Measurements from ENCODE around the gene NDUFAF4.
A peak's percentile ranks its signal among the peaks of the same experiment; 100 is the strongest.

NDUFAF4 gene

GRCh38 chr6:96897396-96898240, at the start of gene NDUFAF4:
Gene NDUFAF4, minus strand, starts transcription at chr6:96897891. Its CDS starts 90 bp downstream, at chr6:96897801.
- DNase-seq, result peak; percentile 94

DNA sequence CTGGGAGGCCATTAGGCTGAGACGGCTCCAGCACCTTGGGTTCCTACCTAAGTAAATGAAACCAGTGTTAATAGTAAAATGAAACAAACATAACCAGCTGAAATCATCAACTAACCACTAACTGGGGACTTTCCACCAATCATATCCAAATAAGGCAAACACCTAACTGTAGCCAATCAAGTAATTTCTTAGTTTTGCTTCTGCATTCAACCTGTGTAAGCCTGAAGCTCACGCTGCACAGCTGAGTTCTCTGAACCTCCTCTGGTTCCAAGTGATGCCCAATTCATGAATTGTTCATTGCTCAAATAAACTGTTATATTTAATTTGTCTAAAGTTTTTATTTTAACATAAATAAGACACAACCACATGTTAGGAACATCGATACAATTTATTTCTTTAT, 49.4 kb upstream of the NDUFAF4 start:
- peak; percentile 21 for DNase-seq

DNA sequence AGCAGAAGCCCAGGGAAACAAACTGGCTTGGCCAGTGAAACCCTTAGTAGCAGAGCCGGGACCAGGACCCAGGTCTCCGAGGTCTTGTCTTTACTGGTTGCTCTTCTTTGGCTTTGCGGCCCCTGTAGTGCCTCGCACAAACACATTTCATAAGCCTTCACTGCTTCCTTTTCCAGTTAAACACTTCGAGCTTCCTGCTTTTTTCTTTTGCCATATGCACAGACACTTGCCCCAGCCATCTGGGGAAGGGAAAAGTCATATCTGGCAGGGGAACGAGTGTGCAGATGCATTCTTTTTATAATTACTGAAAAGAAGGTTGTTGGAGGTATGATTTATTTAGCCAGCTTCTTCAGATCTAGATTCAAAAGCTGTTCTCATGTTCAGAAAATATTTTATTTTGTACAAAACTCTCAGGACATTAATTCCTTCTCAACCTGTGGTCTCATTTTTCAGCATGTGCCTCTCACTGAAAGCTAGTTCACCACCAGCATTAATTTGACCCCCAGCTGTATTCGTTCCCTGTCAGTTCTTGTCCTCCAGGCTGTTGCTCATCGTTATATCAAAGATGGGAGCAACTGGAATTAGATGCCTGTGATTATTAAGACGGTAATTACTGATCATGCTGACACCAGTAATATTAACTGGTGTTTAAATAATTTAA, 46.0 kb upstream of the NDUFAF4 start:
- no peak for DNase-seq

- DNase-seq, result no peak
Measured at GRCh38 chr6:96942676-96943075, 45.0 kb upstream of the NDUFAF4 start.

- no peak for DNase-seq
Measured at GRCh38 chr6:96940322-96940721, 42.6 kb upstream of the NDUFAF4 start.

- no peak for DNase-seq
Measured at GRCh38 chr6:96939007-96939805, 41.5 kb upstream of the NDUFAF4 start.

DNA sequence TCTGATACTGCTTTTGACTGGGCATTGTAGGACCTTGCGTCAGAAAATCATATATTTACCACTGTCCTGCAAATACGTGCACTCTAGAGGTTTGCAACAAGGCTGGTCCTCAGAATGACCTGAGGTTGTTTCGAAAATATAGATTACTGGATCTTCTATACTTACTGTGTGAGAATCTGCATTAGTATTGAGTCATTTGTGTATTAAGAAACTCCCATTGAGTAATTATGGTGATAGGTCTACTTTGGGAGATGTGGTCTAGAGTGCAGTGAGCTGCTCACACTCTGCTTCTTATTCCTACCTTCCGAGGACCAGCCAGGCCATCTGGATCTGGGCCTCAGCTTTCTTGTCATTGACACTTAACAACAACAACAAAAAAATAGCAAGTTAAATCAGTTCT, 36.4 kb upstream of the NDUFAF4 start:
- DNase-seq, result no peak

DNA sequence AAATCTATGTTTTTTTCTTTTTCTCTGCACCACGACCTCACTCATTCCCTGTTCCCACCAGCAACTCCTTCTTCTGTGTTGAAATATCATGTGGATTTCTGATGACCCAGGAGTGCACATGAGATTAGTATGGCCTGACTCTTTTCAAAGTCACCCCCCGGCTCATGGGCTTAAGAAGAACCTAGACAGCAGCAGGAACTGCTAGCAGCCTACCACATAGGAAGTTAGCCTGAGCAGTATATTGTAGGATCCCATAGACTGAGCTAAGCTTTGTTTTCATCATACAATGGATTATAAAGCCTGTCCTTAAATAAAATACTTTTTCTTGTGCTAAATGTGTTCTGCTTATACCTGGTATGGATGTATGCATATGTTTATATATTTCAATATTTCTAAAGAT, 33.5 kb upstream of the NDUFAF4 start:
- no peak for DNase-seq

DNA sequence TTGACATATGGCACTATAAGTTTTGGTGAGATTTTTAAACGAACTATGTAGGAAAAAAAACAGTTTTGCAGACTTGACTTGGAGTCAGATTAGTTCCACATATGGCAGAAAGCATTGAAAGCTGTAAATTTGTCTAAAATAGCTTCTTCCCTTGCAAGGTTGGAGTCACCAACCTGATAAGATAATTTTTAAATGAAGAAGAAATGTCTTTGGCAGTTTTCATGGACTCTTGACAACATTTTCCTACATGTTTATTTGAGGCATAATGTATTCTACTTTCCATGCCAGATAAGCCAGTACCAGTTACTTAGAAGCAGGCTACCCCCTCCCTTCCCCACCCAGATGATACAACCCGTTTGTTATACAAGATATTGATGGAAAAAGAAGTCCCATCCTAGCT, 32.0 kb upstream of the NDUFAF4 start:
- no peak for DNase-seq

GRCh38 chr6:96927660-96928059, 30.0 kb upstream of the NDUFAF4 start:
- no peak for DNase-seq

GRCh38 chr6:96926425-96926824, 28.7 kb upstream of the NDUFAF4 start:
- DNase-seq, result no peak

DNA sequence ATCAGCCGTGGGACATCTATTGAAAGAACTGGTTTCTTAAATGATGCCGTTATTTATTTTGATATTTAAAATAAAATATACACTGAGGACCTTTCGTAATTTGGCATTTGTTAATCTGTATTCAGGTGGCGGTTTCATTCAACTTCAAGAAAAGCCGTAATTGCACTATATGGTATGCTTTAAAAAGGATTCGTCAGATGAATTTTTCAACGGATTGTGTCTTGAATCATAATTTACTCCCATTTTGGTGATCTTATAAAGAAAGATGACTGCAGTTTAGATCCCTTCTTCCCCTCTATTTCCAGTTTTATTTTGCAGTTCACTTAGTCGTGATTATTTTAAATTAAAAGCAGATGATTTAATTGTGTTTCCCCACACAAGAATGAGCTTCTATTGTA, 27.6 kb upstream of the NDUFAF4 start:
- DNase-seq, result no peak

- peak; percentile 68 for DNase-seq
Measured at GRCh38 chr6:96923871-96924493, 26.3 kb upstream of the NDUFAF4 start.

GRCh38 chr6:96923400-96923799, 25.7 kb upstream of the NDUFAF4 start:
- no peak for DNase-seq

- DNase-seq, result no peak
Measured at GRCh38 chr6:96917098-96917497, 19.4 kb upstream of the NDUFAF4 start.

DNA sequence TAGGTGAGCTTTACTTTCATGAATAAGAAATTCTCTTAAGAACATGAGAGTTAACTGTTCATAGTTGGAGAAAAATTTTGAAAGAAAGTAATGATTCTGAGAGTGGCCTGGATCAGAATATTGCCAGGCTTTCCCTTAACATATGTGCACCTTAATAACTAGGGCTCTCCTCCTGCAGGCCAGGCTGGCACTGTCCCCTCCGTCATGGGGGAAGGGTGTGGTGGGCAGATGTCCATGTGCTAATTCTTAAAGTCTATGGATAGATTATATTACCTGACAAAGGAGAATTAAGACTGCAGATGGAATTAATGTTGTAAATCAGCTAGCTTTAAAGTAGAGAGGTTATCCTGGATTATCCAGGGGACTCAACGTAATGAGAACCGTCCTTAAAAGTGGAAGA, 15.9 kb upstream of the NDUFAF4 start:
- DNase-seq, result no peak

GRCh38 chr6:96911751-96912150, 14.1 kb upstream of the NDUFAF4 start:
- DNase-seq, result no peak

DNA sequence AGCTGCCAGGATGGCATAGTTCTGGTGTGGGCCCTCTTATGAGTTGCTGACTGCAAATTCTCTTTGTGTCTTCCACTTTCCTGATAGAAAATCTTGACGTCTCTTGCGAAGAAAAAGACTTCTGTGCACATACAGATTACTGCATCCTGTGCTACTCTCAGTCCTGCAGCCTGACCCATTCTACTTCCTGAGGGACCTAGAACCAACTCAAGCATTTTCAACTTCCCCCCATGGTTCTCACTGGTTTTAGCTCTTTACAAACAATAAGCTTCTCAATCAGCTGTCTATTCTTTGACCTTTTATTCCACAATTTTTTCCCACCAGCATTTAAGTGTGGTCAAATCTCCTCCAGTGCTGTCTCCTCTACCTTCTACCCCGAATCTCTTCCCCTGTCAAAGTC, 13.5 kb upstream of the NDUFAF4 start:
- no peak for DNase-seq

DNA sequence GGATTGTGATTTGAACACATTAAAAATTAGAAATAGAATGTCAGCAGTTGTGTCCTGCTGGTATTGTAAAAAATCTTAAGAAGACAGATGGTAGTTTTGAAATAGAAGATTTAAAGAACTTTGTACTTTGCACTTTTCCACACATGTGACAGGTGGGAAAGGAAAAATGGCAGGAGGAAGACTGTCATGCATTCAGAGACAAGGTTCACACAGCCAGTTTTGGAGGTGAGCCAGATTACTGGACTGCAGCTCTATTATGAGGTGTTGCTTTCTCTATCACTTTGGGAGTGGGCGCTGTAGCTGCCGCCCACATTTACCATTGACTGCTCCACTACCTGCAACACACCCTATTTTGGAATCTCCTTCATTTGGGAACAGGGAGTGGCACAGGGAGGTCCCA, 12.1 kb upstream of the NDUFAF4 start:
- no peak for DNase-seq

DNA sequence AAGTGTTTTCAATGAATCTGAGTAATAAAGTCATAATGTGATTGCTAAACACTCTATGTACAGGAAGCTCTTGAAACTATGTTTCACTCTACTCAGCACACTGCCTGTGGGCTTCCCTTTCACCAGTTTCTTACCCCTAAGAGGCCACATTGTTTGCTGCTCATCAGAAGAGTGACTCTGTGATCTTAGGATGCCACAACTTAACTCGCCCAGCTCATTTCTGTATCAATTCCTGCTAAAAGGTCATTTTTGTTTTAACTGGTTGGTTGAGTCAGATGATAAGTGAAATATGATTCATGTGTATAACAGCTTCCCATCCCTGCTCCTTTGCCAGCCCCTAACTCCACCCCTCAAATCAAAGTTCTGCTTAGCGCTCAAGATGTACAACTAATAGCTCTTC, 9.8 kb upstream of the NDUFAF4 start:
- DNase-seq, result no peak

DNA sequence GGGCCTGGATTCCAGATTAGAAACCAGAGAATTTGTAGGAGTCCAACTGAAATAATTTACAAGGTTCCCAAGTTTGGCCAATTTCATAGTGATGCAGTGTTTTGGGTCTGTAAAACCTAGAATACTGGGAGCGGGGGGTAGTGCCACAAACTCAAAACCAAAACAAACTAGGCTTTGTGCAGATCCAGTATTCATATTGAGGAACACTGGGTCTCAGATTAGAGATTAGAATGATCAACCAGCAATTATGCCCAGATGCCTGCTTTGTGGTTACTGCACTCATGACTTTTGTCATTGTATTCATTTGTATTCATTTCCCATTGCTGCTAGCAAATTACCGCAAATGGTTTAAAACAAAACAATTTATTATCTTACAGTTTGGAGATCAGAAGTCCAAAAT, 3.2 kb upstream of the NDUFAF4 start:
- DNase-seq, result no peak

DNA sequence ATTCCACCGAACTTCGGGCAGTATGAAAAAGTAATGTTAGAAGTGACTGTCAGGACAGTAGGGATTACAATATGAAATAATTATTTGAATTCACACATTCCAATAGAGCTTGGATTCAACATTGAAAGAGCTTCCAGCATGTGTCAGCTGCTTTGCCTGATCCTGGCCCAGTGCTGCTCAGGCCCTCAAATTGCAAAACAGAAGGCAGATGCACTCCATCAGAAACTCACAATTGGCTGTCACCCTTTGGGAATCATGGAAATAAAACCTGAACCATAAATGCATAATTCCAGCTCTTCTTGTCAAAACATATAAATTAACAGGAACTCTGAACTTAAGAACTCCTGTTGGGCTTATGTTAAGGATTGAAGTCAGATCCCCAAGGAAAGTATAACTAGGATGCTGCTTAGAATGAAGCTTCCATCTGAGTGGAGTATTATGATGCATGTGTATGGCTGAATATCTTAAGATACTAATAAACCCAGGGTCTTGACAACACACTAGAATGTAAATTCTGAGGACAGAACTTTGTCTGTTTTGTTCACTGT, 1.8 kb upstream of the NDUFAF4 start:
- no peak for DNase-seq

- no peak for DNase-seq
Measured at GRCh38 chr6:96899019-96899418, 1.3 kb upstream of the NDUFAF4 start.
